MCF 10A (cell line): ENCODE results near the gene FTSJ1. TPM values are rescaled to one million over a fixed set of nuclear protein-coding genes. Genes with fewer than 3 reads are reported as not detected.
A peak's percentile ranks its signal among the peaks of the same experiment; 100 is the strongest.

ENCODE experiments used
- BruUV-seq: library from RNA; stranded (reverse); fragments of 400-500 nt; replicated peaks from 2 replicates; lab custom pipeline; 2021; lab: Mats Ljungman, UMichigan
- CTCF ChIA-PET: fragments of 300-600 bp; sonication (Branson Sonifier 250); formaldehyde crosslinking; extraction: SDS; loops from one replicate; lab custom pipeline; 2021; ENCODE audit warnings: antibody characterized with exemption, inconsistent platforms; lab: Yijun Ruan, JAX
- POLR2A ChIA-PET: fragments of 300-600, 350-650 bp; sonication (Branson Sonifier 250); formaldehyde crosslinking; extraction: SDS; loops from one replicate; lab custom pipeline; 2020; ENCODE audit warnings: antibody characterized with exemption, inconsistent platforms; lab: Yijun Ruan, JAX
- DNase-seq: peaks from one replicate; pipeline ENCODE4 v3.0.0-alpha.2; 2018; ENCODE audit not compliant: unreplicated experiment
- H3K27ac Mint-ChIP-seq: one replicate; pipeline ENCODE4 v1.8.0; 2022; ENCODE audit warnings: mild to moderate bottlenecking, low read depth, mixed read lengths; ENCODE audit not compliant: unreplicated experiment
- H3K27me3 Mint-ChIP-seq: one replicate; pipeline ENCODE4 v1.8.0; 2022; ENCODE audit warnings: mixed read lengths; ENCODE audit not compliant: insufficient read depth, unreplicated experiment
- H3K36me3 Mint-ChIP-seq: one replicate; pipeline ENCODE4 v1.8.0; 2022; ENCODE audit warnings: mild to moderate bottlenecking, moderate library complexity, mixed read lengths; ENCODE audit not compliant: insufficient read depth, unreplicated experiment
- H3K4me1 Mint-ChIP-seq: one replicate; pipeline ENCODE4 v1.8.0; 2022; ENCODE audit warnings: mixed read lengths; ENCODE audit not compliant: insufficient read depth, unreplicated experiment
- H3K4me3 Mint-ChIP-seq: one replicate; pipeline ENCODE4 v1.8.0; 2022; ENCODE audit warnings: mild to moderate bottlenecking, moderate library complexity, mixed read lengths; ENCODE audit not compliant: unreplicated experiment
- H3K9me3 Mint-ChIP-seq: one replicate; pipeline ENCODE4 v1.8.0; 2022; ENCODE audit warnings: mixed read lengths; ENCODE audit not compliant: unreplicated experiment
- intact Hi-C: fragments of 100-400 bp; cut with micrococcal nuclease; formaldehyde crosslinking; loops from 2 replicates; pipeline ENCODE4 v1.14.1; 2022
- total RNA-seq: library from RNA; stranded (reverse); gene quantifications from 2 replicates; pipeline ENCODE4 v1.2.3, GENCODE V29; 2022
- TF ChIP-seq, protein P1 (sequence below): fragments of 200-600 bp; IDR thresholded peaks from one replicate; pipeline ENCODE4 v1.8.0; 2022; ENCODE audit warnings: antibody characterized with exemption, mild to moderate bottlenecking; ENCODE audit not compliant: unreplicated experiment

FTSJ1 gene
- total RNA-seq, 1 experiment from 2014 or later, result 107 TPM

- no peak for DNase-seq
- Mint-ChIP-seq H3K27me3 (no peaks in the 10 kb centered on the region), H3K27ac (no peak overlapping the region), H3K4me1 (no peaks in the 10 kb centered on the region), H3K36me3 (no peaks in the 10 kb centered on the region), H3K4me3 (no peak overlapping the region), H3K9me3 (no peaks in the 10 kb centered on the region)
- TF ChIP-seq, protein P1, sequence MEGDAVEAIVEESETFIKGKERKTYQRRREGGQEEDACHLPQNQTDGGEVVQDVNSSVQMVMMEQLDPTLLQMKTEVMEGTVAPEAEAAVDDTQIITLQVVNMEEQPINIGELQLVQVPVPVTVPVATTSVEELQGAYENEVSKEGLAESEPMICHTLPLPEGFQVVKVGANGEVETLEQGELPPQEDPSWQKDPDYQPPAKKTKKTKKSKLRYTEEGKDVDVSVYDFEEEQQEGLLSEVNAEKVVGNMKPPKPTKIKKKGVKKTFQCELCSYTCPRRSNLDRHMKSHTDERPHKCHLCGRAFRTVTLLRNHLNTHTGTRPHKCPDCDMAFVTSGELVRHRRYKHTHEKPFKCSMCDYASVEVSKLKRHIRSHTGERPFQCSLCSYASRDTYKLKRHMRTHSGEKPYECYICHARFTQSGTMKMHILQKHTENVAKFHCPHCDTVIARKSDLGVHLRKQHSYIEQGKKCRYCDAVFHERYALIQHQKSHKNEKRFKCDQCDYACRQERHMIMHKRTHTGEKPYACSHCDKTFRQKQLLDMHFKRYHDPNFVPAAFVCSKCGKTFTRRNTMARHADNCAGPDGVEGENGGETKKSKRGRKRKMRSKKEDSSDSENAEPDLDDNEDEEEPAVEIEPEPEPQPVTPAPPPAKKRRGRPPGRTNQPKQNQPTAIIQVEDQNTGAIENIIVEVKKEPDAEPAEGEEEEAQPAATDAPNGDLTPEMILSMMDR, result no peak
- no TSS peak for BruUV-seq
- intact Hi-C loops, result no loop called here
- CTCF ChIA-PET, result interaction anchor here (0.5 to 1.2 kb wide), 2 partner anchors 9 to 864 kb away, joined by 3 read pairs; no protein-coding TSS in a partner anchor
- POLR2A ChIA-PET, result interaction anchor here (1.2 to 2.9 kb wide), 2 partner anchors 15 to 19 kb away, joined by 4 to 8 read pairs; no protein-coding TSS in a partner anchor
These were observed 29.5 kb downstream of the FTSJ1 start for GRCh38 chrX:48505481-48505880.

DNA sequence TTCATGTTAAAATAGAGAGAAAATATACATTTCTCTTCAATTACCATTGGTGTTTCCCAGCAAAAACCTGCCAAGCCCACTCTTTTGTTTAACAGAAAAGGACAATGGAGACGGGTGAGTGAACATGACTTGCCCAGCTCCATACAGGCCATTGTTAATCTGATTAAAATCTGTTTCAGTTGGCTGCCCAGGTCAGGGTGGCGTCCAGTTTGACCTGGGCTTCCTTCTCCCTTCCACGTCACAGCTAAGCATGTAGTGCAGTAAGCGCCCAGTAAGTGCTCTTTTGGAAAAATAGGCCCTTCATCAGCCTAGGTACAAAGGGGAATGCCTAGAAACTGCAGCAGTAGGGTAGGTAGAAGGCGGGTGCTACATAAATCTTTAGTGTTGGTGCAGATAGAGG lies 31.2 kb downstream of the FTSJ1 start:
- Mint-ChIP-seq H3K9me3 (no peaks in the 10 kb centered on the region), H3K27ac (no peak overlapping the region), H3K36me3 (no peaks in the 10 kb centered on the region), H3K27me3 (no peaks in the 10 kb centered on the region), H3K4me3 (peak overlapping the region; percentile 24), H3K4me1 (peaks cover 5% of the 10 kb centered on the region)
- ChIA-PET CTCF (interaction anchor here (1.2 to 1.8 kb wide), 2 partner anchors 13 to 33 kb away, joined by 3 to 5 read pairs; no protein-coding TSS in a partner anchor), POLR2A (interaction anchor here (1.4 kb wide), 1 partner anchor 424 kb away, joined by 5 read pairs; no protein-coding TSS in a partner anchor)
- BruUV-seq, result no TSS peak
- TF ChIP-seq, protein P1, result no peak
- no peak for DNase-seq
- intact Hi-C loops, result no loop called here

GRCh38 chrX:48508400-48509244 lies 32.6 kb downstream of the FTSJ1 start, which contains the start of gene PORCN:
Gene PORCN (plus strand): TSS chrX:48508992. CDS start chrX:48509821, 829 bp downstream.
- intact Hi-C loops, result no loop called here
- ChIA-PET CTCF (interaction anchor here (1.2 kb wide), 1 partner anchor 34 kb away, joined by 3 read pairs; no protein-coding TSS in a partner anchor), POLR2A (interaction anchor here (0.6 to 1.6 kb wide), 5 partner anchors 14 to 451 kb away, joined by 3 to 8 read pairs (median 3); partner anchors contain the start of gene FTSJ1)
- TSS peak; percentile 82 for BruUV-seq
- Mint-ChIP-seq H3K27ac (peak within 1 kb of the TSS; percentile 85), H3K27me3 (no peaks in the 10 kb centered on the region), H3K4me3 (peak within 1 kb of the TSS; percentile 86), H3K9me3 (no peaks in the 10 kb centered on the region), H3K36me3 (no peaks in the 10 kb centered on the region), H3K4me1 (peaks cover 5% of the 10 kb centered on the region)
- TF ChIP-seq, protein P1, result no peak
- DNase-seq, result peak; percentile 70

DNA sequence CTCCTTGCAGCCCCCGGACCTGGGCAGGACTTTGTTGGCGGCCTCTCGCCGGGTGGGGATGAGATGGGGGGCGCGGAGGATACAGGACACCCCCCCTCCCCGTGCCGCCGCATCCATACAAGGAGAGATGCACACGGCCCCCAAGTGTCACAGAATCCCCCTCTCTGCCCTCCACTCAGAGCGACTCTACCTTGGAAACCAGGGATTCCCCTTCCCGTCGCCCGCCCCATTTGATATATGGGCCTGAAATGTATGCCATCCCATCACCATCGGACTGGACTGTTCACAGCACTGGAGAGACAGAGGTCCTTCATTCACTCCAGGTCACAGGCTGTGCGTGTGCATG lies 33.2 kb downstream of the FTSJ1 start:
- ChIA-PET POLR2A (interaction anchor here (1.2 to 1.6 kb wide), 2 partner anchors 13 to 33 kb away, joined by 3 to 5 read pairs; partner anchors contain the start of gene FTSJ1), CTCF (no interaction called here)
- no peaks in the 10 kb centered on the region for H3K27me3 Mint-ChIP-seq
- TF ChIP-seq, protein P1, result no peak
- peaks cover 5% of the 10 kb centered on the region for H3K4me1 Mint-ChIP-seq
- no peak for DNase-seq
- intact Hi-C loops, result no loop called here
- peak overlapping the region; percentile 86 for H3K4me3 Mint-ChIP-seq
- no peaks in the 10 kb centered on the region for H3K36me3 Mint-ChIP-seq
- BruUV-seq, result no TSS peak
- no peaks in the 10 kb centered on the region for H3K9me3 Mint-ChIP-seq
- peak overlapping the region; percentile 85 for H3K27ac Mint-ChIP-seq
